ENCODE results near the gene TMEM9.

DNA sequence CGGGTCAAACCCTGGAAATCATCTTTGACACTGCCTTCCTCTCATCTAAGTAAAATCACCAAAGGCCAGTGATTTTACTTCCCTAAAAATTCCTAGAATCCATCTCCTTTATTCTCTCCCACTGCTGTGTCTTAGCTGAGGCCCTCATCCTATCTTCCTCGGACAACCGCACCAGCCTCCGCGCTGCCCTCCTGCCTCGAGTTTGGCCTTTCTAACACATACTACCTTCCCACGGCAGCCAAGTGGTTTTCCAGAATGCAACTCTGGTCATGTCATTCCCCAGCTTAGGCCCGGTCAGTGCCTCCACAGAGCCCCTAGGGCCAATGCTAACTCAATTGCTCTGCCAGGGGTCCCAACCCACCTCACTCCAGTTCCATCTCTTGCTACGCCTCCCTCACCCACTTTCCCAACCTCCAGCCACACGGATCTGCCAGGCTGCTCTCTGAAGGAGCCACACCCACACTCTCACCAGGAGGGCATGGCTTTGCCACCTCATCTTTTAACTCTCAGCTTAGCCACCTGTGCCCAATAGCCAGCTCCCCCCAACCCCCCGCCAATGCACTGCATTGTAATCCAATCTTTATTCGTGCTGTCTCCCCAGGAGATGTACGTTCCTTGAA, 6.8 kb downstream of the TMEM9 start:
- TF ChIP-seq, protein P1, sequence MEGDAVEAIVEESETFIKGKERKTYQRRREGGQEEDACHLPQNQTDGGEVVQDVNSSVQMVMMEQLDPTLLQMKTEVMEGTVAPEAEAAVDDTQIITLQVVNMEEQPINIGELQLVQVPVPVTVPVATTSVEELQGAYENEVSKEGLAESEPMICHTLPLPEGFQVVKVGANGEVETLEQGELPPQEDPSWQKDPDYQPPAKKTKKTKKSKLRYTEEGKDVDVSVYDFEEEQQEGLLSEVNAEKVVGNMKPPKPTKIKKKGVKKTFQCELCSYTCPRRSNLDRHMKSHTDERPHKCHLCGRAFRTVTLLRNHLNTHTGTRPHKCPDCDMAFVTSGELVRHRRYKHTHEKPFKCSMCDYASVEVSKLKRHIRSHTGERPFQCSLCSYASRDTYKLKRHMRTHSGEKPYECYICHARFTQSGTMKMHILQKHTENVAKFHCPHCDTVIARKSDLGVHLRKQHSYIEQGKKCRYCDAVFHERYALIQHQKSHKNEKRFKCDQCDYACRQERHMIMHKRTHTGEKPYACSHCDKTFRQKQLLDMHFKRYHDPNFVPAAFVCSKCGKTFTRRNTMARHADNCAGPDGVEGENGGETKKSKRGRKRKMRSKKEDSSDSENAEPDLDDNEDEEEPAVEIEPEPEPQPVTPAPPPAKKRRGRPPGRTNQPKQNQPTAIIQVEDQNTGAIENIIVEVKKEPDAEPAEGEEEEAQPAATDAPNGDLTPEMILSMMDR (conservative IDR thresholded peaks at IDR 0.05; ENCODE audit: low read depth, low read length) = no peak
- no peak for TF ChIP-seq EZH2 (IDR thresholded peaks at IDR 0.05; ENCODE audit: borderline replicate concordance, low read depth, low read length, poor library complexity, severe bottlenecking)

All from A673 (cell line).